ENCODE results near the gene PFN4.
A peak's percentile ranks its signal among the peaks of the same experiment; 100 is the strongest.

Gene PFN4

DNA sequence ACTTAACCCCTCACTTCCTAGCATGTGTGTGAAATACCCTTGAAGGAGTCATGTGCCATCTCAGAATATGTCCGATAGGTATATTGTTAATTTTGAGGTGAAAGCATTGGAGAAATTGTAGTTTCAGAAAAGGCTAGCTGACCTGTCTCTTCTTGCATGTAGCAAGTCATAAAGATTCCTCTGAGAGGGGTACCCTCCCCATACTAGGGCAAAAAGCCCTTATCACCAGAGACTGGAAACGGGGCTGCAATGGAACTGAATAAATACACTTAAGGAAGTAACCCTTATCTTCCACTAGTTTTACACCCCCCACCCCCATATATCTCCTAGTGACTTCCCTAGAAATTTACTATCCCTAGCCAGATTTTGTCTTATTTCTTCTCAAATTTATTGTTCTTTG lies 45.3 kb downstream of the PFN4 start:
- DNase-seq (ENCODE audit: low read depth in 2 of 2), result no peak

DNA sequence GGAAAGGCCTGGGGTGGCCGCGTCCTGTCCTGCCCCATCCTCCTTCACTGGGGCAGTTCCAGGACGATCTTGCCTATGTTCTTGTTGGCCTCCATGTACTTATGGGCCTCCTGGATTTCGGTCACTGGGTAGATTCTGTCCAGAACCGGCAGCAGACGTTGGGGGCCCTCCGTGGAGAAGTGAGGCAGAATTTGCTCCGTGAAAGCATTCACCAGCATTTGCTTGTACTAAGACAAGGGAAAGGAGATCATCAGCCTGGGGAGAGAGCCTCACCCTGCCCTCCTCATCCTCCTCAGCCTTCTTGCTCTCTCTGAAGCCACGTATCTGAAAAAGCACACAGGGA lies 45.6 kb downstream of the PFN4 start:
- no peak for DNase-seq (ENCODE audit: low read depth in 2 of 2)

DNA sequence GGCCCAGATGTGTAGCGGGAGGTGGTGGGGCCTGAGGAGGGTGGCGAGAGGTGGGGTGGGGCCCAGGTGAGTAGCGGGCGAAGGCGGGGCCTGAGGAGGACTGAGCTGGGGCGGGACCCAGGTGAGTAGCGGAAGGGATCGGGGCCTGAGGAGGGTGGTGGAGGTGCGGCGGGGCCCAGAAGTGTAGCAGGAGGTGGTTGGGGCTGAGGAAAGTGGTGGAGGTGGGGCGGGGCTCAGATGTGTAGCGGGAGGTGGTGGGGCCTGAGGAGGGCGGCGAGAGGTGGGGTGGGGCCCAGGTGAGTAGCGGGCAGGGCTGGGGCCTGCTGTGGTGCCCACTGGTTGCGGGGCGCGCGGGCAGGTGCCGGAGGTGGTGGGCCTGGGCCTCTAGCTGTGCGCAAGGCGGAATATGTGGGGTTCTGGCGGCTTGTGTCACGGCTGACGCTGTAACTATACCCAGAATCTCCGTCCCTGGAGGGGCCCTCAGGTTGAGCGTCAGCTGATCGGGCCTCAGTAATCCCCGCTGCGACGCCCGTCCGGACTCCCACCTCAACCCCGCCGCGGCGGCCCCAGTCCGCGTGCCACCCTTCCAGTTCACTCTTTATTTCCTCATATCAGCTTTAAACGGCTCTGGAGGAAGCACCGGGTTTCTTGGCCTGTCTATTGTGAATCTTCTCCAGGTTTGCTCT lies 46.1 kb downstream of the PFN4 start:
- no peak for DNase-seq (ENCODE audit: low read depth in 2 of 2)

DNA sequence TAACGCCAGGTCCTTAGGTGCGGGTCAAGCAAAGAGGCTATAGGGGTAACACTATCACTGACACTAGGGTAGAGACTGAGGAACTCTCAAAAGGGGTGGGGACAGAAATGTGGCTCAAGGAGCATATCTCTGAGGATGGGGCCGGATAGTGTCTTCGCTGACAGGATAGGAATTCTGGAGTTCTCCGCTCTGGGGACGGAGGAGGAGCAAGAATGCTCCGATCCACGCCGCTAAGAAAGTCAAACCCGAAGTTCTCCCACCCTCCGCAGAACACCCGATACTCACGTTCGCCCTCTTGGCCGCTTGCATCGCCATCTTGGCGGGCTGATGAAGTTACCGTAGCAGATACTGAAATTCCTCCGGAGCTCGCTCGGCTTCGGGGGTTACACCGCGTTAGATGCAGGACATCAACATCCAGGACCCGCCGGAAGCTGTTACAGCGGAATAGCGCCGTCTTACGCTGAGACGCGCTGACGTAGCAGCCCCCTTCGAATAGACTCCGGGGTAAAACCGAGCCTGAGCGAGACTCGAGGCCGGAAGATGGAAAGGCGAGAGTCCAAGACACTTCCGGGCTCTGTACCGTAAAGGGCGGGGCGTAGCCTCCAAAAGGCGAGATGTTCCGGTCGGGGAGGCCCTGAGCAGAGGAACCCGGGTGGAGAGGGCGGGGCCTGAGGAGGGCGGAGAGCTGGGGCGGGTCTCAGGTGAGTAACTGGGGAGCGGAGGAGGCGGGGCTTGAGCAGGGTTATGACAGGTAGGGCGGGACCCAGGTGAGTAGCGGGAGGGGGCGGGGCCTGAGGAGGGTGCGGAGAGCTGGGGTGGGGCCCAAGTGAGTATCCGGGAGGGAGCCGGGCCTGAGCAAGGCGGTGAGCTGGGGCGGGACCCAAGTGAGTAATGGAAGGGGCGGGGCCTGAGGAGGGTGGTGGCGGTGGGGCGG lies 47.0 kb downstream of the PFN4 start, which contains the start of gene SF3B6:
SF3B6 (minus strand) TSS at position 412 of the 934 bp plus-strand sequence; CDS start at position 315, 97 bp downstream.
- peak; percentile 98 to 100 for DNase-seq (ENCODE audit: low read depth in 2 of 2)

DNA sequence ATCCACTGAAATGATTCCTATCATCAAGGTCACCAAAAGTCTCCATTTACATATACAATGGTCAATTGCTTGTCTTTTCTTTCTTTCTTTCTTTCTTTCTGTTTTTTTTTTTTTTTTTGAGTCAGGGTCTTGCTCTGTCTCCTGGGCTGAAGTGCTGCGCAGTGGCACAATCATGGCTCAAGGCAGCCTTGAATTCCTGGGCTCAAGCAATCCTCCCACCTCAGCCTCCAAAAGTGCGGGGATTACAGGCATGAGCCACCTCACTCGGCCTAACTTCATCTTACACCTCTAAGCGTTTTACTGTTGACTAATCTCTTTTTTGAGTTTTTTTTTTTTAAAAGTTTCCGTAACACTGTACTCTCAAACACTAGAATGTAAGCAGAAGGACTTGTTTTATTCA lies 47.9 kb downstream of the PFN4 start:
- DNase-seq (ENCODE audit: low read depth in 2 of 2), result no peak

DNA sequence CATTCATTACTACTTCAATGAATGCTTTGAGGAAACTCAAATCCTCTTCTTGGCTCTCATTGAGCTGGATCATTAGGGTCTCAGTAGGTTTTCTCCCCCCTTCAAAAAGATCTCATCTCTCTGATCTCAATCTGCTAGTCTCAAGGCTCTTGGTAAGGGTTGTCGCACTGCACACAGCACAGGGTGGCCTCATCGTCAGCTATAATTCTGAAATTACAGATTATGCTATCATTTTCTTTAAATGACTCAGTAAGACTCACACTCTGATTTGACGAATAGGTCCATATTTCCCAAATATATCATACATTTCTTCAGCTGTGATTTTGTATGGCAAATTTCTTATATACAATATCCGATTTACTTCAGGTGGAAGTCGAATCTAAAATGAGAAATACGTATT lies 49.3 kb downstream of the PFN4 start:
- DNase-seq (ENCODE audit: low read depth in 2 of 2), result no peak

GRCh38 chr2:24072259-24072658 lies 50.9 kb downstream of the PFN4 start:
- DNase-seq (ENCODE audit: low read depth in 2 of 2), result no peak

DNA sequence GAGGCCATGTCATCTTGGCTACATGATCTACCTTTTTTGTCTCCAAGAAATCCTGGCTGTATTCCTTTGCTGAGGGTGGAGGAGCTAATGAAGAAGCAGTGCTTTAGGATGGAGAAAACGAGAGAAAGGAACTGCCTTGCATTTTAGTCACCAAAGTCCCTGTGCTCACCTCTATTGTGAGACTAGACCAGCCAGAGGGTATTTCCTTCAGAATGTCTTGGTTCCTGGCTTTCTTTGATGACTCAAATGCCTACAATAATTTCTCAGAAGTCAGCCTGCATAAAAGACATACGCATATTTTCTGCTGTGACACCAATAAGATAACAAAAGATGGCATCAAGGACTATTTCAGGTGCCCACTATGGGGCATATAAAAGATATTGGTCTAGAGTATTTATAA lies 57.8 kb downstream of the PFN4 start:
- no peak for DNase-seq (ENCODE audit: low read depth in 2 of 2)
